ENCODE results near the gene LCN1.
"Not testable (repeated sequence)": the region's sequence is repeated elsewhere in the genome, so short reads cannot be mapped to it uniquely, and the experiment has no call there.

LCN1 gene

GRCh38 chr9:135547756-135548736, 26.8 kb downstream of the LCN1 start:
- DNase-seq (ENCODE audit: low spot score), result no peak

- not testable (repeated sequence) for DNase-seq (ENCODE audit: low spot score)
Measured at GRCh38 chr9:135549478-135550343, 28.5 kb downstream of the LCN1 start.

GRCh38 chr9:135550344-135550918, 29.2 kb downstream of the LCN1 start:
- no peak for DNase-seq (ENCODE audit: low spot score)

- no peak for DNase-seq (ENCODE audit: low spot score)
Measured at GRCh38 chr9:135551031-135551430, 29.8 kb downstream of the LCN1 start.

- no peak for DNase-seq (ENCODE audit: low spot score)
Measured at GRCh38 chr9:135551456-135551855, 30.2 kb downstream of the LCN1 start.

GRCh38 chr9:135552021-135552697, 30.9 kb downstream of the LCN1 start:
- DNase-seq (ENCODE audit: low spot score), result no peak

- DNase-seq (ENCODE audit: low spot score), result no peak
Measured at GRCh38 chr9:135552698-135553171, 31.5 kb downstream of the LCN1 start.

- no peak for DNase-seq (ENCODE audit: low spot score)
Measured at GRCh38 chr9:135554718-135555117, 33.5 kb downstream of the LCN1 start.

GRCh38 chr9:135555203-135555602, 34.0 kb downstream of the LCN1 start:
- DNase-seq (ENCODE audit: low spot score), result no peak

- no peak for DNase-seq (ENCODE audit: low spot score)
Measured at GRCh38 chr9:135555910-135556309, 34.7 kb downstream of the LCN1 start.

- DNase-seq (ENCODE audit: low spot score), result no peak
Measured at GRCh38 chr9:135559606-135560005, 38.4 kb downstream of the LCN1 start.

GRCh38 chr9:135561391-135562234, 40.4 kb downstream of the LCN1 start, which contains the start of gene PAEP:
Gene PAEP, plus strand, starts transcription at chr9:135561756.
- no peak for DNase-seq (ENCODE audit: low spot score)

- DNase-seq (ENCODE audit: low spot score), result no peak
Measured at GRCh38 chr9:135562235-135562745, 41.0 kb downstream of the LCN1 start.

- no peak for DNase-seq (ENCODE audit: low spot score)
Measured at GRCh38 chr9:135563039-135563476, 41.8 kb downstream of the LCN1 start.

- no peak for DNase-seq (ENCODE audit: low spot score)
Measured at GRCh38 chr9:135563858-135564257, 42.6 kb downstream of the LCN1 start.

GRCh38 chr9:135565141-135565628, 43.9 kb downstream of the LCN1 start:
- DNase-seq (ENCODE audit: low spot score), result no peak

- no peak for DNase-seq (ENCODE audit: low spot score)
Measured at GRCh38 chr9:135565636-135566035, 44.4 kb downstream of the LCN1 start.

- DNase-seq (ENCODE audit: low spot score), result no peak
Measured at GRCh38 chr9:135566552-135566951, 45.3 kb downstream of the LCN1 start.

- no peak for DNase-seq (ENCODE audit: low spot score)
Measured at GRCh38 chr9:135567311-135567710, 46.1 kb downstream of the LCN1 start.

GRCh38 chr9:135568026-135568425, 46.8 kb downstream of the LCN1 start:
- no peak for DNase-seq (ENCODE audit: low spot score)
